ENCODE measurements around the gene SSX2IP.
"Not testable (repeated sequence)": the region's sequence is repeated elsewhere in the genome, so short reads cannot be mapped to it uniquely, and the experiment has no call there.

The SSX2IP gene

DNA sequence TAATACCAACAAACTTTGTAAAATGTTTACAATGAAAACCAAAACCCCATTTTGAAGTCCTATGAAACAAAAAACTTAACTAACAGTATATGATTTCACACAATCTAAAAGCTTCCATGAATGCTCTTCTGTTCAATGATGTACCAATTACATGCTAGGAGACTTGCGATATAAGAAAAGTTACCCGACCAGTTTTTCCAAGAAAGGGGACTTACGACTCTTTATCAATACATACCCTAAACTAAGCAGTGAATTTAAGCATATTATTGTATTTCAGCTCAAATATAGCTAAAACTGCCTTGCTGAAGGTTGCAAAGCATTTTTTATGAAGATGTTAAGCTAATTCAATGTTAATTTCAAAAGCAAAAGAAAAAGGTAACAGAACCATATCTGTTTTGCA is 15.6 kb downstream of the SSX2IP start:
- DNase-seq = no peak

DNA sequence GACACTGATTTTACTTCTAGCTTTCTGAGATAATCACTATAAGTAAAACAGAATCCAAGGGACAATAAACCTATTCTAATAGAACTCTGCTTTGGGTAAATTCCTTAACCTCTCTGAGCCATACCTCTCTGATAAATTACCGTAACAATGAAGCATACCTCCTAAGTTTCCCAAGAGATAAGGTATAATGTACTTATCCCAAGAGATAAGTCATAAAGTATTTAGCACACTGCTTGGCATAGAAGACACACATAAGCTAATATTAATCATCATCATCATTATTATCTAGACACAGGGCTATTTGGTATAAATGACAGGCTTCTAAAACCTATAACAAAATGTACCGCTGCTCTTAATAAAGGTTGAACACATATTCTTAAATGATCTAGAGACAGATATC is 16.2 kb downstream of the SSX2IP start:
- no peak for DNase-seq

DNA sequence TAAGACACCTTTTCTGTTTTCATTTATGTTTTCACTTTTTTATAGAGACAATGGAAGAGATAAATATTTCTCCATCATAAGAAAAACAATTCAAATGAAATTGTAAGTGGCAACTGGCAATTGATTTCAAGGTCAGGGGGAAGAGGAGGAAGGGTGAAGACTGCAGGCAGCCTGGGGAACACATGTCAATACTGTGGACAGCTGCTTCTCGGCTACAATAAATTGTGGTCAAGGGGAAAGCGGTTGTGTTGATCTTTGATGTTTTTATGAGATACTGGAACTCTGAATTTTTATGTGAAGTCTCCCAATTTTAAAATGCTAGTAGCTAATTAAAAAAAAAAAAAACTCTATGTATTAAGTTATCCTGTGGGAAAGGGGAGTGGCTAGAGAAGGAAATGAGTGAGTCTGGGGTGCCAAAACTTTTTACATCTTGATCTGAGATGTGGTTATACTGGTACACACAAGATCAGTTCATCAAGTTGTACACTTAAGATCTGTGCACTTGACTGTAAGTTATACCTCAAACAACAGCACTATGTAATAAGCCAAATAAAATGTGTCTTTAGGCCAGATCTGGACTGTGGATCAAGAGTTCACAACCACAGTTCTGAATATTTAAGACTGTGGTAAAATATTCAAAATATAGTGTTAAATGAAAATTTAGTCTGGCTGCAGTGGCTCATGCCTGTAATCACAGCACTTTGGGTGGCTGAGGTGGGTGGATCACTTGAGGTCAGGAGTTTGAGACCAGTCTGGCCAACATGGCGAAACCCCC is 18.0 kb downstream of the SSX2IP start:
- no peak for DNase-seq

DNA sequence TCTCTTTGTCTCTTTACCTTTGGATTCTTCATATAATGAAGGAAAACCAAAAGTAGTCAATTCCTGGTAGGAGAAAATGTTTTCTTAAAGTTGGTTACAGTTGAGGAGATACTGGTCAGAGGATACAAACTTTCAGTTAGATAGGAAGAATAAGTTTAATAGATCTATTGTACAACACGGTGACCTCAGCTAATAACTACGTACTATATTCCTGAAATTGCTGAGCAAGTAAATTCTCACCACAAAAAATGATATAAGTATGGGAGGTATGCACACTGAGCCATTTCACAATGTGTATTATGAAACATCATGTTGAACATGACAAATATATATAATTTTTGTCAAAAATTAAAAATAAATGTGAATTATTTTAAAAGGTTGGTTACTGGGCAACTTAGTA is 20.4 kb downstream of the SSX2IP start:
- no peak for DNase-seq

DNA sequence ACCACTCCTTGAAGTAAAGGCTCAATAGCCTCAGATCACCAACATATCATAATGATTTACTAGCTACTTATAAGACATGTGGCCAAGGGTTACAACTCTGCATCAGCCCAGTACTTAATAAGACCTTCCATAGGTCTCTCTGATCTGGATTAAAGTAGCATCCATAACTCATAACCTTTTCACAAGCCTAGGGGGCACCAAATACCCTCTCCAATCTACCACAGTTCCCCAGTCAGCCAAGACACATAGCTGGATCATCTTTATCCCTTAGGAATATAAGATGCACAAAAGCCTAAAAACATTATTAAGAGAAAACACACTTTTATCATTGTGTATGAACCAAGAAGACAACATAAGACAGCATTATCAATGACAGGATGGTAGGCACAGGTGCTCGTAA is 22.1 kb downstream of the SSX2IP start:
- no peak for DNase-seq

DNA sequence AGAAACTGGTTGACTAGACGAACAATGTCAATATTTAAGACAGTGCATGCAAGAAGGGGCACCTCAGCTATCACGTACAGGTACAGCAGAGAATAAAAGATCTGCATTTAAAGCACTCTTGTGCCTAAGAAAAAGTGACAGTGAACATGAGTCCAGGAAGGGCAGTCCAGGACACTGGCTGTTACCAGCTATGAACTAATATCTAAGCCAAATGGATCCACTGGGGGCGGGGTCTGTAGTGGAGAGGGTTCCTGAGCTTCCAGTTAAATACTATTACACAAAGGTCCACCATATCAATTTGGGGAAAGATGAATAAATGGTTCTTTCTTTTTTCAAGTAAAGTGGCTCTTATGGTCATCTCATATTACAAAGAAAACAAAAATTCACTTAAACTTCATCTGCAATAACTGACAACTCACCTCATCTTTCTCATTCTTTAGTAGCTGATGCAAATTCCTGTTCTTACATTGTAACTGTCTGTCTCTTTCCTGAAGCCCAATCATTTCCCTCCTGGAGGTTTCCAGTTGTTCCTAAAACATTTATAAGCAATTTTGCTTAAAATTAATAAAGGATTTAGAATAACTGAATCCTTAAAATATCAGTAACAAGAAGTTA is 24.5 kb downstream of the SSX2IP start:
- DNase-seq = no peak

DNA sequence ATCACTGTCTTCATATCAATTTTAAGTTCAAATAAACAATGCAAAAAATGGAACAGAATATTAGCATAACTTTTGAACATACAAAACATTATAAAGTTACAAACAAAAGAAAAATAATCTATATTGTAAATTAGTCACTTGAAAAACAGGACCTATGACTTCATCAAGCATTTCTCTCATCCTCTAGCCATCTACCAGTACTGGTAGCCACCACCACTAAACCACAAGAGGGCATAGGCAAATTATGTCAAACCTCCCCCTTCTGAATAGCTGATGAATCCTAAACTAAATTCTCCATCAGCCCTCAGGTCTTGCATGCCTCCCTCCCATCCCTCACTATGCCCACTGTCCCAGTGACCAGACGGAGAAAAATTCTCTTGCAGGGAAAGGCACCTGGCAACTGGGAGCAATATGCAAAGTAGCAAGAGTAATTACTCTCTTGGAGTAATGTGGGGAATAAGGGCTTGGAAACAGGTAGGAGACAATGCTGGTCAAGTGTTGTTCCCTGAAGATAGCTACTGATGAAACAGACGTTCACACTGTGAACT is 37.1 kb downstream of the SSX2IP start:
- DNase-seq = no peak

DNA sequence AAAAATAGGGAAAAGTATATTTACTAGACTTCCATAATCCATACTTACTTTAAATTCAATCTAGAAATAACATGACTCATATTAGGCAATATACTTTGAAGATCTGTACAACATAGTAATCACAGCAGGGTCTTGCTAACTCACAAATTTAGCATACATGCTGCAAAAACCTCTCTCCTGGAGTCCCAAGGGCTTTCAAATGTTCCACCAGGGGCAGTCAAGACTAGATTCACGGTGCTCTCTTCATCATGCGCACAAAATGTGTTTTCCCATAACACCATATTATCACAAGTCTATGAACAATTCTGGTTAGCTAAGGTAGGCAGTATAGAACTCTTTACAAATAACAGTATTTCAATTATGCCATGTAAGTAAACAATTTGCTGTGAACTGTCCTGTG is 45.8 kb downstream of the SSX2IP start:
- DNase-seq = no peak

DNA sequence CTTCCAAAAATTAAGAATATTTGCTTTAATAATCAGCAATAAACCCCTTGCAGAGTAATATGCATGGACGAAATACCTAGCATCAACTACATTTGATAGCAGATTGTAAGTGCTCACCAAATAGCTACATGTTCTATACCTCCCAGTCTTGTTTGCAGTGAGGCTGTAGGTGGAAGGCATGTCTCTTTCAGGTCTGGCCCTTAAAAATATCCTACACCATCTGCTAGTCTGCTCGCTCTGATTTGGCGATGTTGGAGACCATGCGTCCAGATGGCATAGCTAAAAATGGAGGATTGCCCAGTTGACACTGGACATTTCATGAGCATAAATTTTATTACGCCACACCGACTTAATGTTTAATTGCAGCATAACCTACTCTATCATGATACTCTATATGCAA is 47.1 kb downstream of the SSX2IP start:
- DNase-seq = no peak

DNA sequence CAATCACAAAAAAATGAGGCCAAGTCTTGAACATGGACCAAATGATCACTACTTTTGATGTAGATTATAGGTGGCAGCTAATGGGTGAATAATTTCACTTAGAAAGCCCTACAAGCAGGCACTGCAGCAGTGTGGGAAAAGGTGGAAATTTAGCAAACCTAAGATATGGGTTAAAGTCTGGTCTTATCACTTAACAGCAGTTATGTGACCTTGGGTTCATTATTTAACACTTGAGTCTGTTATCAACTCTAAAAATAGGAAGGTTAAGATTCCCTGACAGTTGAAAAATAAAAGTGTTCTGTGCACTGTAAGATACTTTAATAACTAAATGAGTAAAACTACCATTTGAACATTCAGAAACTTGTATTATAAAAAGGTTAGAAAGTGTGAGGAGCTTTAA is 47.5 kb downstream of the SSX2IP start:
- DNase-seq = no peak

DNA sequence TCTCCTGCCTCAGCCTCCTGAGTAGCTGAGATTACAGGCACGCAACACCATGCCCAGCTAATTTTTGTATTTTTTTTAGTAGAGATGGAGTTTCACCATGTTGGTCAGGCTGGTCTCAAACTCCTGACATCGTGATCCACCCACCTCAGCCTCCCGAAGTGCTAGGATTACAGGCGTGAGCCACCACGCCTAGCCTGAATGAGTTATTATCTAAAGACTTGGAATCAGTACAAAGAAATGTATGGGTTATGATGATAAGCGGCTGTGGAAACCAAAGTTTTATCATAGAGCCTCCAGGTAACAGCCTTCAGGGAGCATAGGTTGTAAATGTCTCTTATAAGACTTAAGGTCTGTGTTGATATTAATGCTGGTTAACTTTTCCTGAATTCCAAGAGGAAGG is 50.5 kb downstream of the SSX2IP start:
- DNase-seq = not testable (repeated sequence)

DNA sequence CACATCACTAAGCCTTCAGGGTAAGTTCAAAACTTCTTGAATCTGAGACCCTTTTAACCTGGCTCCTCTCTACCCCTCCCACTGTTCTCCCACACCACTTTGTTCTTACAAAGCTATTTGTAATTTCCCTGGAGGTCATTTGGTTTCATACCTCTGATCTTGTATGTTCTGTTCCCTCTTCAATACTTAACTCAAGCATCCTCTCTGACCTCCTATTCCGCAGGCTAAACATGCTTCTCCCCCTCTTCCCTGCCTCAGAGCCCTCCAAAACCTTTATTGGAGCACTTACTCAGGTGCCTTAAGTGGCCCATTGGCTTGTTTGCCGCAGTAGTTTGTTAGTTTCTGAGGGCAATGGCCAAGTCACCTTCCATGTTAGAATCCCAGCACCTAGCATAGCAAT is 54.8 kb downstream of the SSX2IP start:
- no peak for DNase-seq

DNA sequence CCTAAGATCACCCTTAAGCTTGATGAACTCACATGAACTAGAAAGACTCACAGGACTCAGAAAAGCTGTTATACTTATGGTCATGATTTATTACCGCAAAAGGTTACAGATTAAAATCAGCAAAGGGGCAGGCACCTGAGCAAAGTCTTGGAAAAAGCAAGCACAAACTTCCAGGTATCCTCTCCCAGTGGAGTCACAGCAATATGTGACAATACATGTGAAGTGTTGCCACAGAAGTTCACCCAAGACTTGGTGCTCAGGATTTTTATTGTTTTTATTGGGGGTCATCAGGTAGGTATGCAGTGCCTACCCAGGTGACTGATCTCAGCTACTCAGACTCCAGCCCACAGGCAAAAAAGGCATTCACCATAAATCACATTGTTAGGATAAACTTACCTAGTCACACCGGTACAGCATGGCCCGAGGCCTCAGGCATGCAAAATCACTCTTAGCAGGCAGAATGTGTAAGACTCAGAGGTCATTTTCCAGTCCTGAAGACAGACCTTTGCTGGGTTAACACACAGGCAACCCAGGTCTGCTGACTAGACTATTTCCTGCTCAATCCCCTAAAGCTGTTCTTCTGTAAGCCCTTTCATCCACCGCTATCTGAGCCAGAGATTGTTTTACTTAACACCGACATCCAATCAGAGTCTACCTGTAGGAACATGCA is 55.6 kb downstream of the SSX2IP start:
- DNase-seq = no peak

DNA sequence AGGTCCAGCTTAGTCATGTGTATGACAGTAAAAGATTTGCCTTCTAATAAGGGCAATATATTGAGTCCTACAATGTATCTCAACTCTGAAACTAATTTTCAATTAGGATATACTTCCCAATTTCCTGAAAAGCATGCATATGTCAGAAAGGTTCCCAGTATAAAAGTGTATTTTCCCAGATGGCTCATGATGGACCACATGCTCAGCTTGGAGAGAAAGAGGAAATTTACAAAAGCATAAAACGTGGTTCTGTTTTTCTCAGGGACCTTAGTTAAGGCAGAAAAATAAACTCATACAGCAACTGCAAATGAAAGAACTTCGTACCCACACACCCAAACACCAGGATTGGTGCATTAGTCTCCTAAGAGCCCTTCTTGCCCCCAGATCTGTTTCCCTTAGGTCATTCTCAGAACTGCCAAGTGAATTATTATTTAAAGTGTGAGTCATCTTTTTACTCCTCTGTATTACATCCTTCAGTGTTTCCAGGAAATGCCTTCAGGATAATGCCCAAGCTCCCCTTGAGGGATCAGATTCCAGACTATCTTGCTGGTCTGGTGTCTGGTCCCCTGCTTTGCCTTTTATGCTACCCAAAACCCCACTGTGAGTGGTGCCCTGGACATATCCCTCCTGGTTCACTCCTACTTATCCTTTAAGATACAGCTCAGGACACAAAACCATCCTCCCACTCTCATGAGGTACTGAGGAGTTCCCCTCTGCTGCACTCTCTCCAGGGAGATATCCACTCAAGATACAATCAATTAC is 57.4 kb downstream of the SSX2IP start:
- no peak for DNase-seq

DNA sequence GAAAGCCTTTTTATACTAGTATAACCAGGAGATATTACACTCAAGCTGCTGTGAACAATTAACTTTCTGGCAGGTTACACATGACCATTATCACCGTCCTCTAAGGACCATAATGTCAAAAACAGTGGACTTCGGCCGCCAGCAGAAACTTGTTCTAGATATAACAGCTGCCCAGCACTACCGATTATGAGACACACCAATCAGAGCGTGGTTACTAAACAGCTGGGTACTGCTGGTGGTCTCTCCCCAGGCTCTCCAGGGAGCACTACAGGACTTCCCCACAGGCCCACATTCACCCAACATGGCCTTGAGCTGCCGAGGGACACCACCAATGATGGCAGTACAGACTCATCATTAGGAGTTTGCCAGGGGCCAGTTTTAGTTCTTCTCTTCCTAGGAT is 58.1 kb downstream of the SSX2IP start:
- no peak for DNase-seq

DNA sequence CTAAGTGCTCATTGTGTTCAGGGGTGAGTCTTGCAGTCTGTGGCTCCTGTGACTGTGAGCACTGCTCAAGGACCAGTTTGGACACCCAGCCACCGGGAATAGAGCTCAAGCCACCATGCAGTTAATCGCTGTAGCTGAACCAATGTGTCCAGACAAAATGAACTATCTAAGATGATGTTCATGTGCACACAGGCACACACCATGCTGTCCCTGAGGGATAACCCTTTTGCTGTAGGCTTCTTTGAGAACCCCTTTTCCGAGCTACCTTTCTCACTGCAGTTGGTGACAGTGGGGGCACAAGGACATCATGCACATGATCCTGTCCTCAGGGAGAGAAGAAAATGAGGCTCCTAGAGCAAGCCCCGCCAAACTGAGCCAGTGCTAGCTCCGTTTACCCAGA is 65.4 kb downstream of the SSX2IP start:
- no peak for DNase-seq

DNA sequence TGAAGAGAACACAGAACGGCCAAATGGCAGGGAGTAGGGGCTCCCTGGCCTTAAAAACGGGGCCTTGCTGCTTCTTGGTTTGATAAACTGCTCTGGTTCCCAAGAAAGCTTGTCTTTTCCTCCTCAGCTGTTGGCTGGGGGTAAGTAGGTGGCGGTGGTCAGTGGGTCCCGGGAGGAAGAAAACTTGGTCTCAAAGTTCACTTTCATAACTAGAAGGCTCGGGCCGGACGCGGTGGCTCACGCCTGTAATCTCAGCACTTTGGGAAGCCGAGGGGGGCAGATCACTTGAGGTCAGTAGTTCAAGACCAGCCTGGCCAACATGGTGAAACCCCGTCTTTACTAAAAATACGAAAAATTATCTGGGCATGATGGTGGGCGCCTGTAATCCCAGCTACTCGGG is 68.7 kb downstream of the SSX2IP start:
- DNase-seq = no peak

DNA sequence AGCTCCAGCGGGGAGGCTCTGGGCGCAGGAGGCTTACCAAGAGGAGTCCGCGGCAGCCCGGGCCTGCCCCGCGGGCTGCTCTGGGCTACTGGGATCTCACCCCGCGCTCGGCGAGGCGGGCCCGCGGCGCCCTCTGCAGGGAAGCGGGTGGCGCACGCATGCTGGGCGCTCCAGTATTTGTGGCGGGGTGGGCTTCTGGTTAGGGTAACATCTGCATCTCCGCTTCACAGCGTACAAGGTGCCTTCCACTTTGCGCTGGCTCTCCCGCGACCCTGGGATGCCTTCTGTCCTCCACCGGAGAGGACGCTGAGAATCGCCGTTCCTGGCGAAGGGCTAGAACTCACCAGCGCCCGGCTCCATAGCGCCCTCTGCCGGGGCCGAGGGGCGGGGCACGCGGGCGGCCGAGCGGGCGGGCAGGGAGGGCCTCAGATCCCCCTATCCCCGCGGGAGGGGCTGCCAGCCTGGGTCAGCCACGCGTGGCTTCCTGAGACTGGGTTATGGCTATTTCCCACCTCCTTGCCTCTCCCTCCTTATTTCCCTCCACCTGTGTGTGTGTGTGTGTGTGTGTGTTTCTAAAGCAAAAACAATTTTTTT is 69.4 kb downstream of the SSX2IP start:
- peak; percentile 75 for DNase-seq

DNA sequence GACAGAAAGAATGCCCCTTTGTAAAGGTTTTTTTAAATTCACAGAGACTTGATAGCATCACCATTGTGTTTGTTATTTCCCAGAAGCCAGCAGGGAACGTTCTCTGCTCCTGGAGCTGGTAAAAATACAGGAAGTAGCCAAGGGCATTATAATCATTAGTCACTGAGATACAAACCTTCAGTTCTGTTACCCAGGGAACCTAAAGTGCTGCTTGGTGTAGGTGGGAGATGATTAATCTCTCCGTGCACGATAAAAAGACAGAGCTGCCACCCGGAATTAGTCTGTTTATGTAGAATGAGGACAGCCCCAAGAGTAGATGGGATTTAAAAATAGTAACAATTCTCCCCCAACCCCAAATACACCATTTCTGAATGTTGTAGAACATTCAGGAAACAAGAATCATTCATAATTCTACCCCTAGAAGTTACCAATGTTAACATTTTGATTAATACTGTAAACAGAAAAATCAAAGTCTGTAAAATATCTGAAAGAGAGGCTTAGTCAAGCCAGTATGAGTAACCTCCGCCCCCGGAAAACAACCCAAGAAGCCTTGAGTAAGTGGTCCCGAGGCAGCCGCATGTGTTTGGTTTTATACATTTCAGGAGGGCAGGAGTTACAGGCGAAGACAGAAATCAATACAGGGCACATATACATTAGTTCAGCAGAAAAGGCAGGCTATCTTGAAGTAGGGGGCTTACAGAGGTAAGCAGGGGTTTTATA is 70.7 kb downstream of the SSX2IP start:
- no peak for DNase-seq

DNA sequence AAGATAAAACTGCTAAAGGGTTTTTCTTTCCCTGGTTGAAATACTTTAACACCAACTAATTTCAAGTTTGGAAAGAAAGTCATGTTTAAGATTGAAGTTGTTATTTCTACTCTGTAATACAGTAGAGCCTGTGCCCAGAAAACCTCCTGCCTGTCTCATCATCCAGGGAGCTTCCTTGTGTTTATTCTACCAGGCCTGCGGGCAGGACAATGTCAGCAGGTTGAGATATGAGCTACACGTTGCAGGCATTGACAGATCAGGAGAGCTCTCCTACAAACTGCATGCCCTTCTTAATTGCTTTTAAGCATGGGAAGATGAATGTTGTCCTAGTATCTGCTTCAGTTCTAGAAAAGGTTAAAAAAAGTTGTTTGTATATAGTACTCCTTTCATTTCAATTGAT is 72.9 kb downstream of the SSX2IP start:
- DNase-seq = no peak

DNA sequence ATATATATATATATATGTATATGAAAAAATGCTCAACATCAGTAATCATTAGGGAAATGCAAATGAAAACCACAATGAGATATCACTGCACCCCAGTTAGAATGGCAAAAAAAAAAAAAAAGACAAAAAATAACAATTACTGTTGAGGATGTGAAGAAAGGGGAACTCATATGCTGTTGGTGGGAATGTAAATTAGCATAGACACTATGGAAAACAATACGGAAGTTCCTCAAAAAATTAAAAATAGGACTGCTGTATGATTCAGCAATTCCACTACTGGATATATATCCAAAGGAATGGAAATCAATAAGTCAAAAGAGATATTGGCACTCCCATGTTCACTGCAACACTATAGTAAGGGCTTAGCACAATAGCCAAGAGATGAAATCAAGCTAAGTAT is 74.5 kb downstream of the SSX2IP start:
- no peak for DNase-seq

DNA sequence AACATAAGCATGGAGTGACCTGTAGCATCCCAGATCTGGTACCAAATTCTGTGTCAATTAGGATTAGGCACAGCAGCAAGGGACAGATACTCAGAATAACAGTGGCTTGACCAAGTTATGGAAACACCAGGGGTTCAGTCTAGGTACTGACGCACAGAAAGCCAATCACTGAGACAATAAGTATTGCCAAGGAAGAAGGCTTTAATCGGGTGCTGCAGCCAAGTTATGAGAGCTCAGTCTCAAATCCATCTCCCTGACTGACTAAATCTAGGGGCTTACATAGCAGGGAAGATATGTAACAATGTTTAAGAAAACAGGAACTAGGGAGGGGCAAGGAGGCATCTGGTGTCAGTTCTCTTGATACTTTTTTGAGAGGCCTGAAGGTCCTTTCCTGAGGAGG is 76.4 kb downstream of the SSX2IP start:
- no peak for DNase-seq
